Astrocyte of the cerebellum (primary cell): ENCODE measurements around the gene FAM107B.

Source experiments
- DNase-seq: peaks from one replicate; pipeline ENCODE4 v3.0.0-alpha.2; 2011; ENCODE audit warnings: low read depth
- H3K4me3 ChIP-seq: 2 replicates; pipeline ENCODE4 v1.5.1; 2011; ENCODE audit warnings: mild to moderate bottlenecking, low read depth, low read length, moderate library complexity
- in situ Hi-C: cut with HindIII; loops from 2 replicates; pipeline ENCODE4 v1.10.0; 2017; ENCODE audit warnings: low sequenced_read_pairs
- TF ChIP-seq, protein P1 (sequence below): IDR thresholded peaks from 2 replicates; pipeline ENCODE4 v1.5.1; 2012; ENCODE audit warnings: low read length, low read depth, moderate library complexity, mild to moderate bottlenecking; ENCODE audit errors: missing control alignments

The FAM107B gene

DNA sequence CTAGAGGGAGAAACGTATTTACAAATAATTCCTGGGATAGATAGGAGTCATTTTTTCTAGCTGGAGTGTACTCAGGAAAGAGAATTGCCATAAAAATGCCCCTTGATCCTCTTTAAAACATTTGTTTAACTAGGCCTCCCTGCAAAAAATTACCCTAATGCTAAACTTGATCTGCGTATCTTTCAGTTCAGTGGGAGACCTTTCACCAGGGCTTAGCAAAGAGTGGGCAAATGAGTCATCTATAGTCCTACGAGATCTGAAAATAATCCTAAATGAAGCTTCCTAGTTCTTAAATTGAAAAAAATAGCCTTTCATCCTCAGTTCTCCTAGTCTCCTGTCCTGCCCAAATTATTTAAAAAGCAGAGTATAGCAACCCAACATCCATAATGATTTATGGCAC is 245.3 kb downstream of the FAM107B start:
- TF ChIP-seq, protein P1, sequence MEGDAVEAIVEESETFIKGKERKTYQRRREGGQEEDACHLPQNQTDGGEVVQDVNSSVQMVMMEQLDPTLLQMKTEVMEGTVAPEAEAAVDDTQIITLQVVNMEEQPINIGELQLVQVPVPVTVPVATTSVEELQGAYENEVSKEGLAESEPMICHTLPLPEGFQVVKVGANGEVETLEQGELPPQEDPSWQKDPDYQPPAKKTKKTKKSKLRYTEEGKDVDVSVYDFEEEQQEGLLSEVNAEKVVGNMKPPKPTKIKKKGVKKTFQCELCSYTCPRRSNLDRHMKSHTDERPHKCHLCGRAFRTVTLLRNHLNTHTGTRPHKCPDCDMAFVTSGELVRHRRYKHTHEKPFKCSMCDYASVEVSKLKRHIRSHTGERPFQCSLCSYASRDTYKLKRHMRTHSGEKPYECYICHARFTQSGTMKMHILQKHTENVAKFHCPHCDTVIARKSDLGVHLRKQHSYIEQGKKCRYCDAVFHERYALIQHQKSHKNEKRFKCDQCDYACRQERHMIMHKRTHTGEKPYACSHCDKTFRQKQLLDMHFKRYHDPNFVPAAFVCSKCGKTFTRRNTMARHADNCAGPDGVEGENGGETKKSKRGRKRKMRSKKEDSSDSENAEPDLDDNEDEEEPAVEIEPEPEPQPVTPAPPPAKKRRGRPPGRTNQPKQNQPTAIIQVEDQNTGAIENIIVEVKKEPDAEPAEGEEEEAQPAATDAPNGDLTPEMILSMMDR: no peak
- in situ Hi-C loops: no loop called here
- no peak for DNase-seq
- H3K4me3 ChIP-seq: no peak overlapping the region

DNA sequence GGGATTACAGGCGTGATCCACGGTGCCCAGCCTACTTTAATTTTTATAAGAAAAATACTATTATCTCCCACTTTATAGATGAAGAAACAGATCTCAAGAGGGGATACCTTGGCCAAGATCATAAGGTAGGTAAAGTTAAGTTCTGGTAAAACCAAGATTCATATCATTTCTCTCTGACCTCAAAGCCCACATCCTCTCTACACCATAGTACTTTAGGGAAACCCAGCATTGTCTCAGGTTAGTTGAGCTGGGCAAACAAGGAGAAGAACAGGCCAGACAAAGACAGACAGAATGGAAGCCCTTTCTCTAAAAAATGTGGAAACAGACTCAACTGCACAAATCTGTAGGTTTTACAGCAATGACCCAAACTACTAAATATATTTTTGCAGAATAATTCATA is 246.2 kb downstream of the FAM107B start:
- TF ChIP-seq, protein P1: no peak
- in situ Hi-C loops: no loop called here
- no peak overlapping the region for H3K4me3 ChIP-seq
- no peak for DNase-seq

DNA sequence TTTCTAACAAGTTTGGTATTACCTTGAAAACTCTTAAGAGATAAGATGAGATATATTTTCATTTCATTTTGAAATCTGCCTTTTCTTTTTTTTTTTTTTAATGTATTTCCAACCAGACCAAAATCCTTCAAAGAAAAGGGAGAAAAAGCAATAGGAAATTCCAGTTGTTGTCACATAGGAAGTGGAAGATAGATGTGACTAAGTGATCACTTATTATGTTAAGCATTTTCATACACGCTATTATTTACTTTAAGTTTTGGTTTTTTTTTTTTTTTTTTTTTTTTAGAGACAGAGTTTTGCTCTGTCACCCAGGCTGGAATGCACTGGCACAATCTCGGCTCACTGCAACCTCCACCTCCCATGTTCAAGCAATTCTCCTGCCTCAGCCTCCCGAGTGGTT is 246.8 kb downstream of the FAM107B start:
- in situ Hi-C loops: no loop called here
- no peak overlapping the region for H3K4me3 ChIP-seq
- DNase-seq: no peak
- TF ChIP-seq, protein P1: no peak

GRCh38 chr10:14527134-14527844 is 247.4 kb downstream of the FAM107B start:
- no peak for DNase-seq
- H3K4me3 ChIP-seq: no peak overlapping the region
- TF ChIP-seq, protein P1: no peak
- in situ Hi-C loops: no loop called here

GRCh38 chr10:14526326-14526725 is 248.4 kb downstream of the FAM107B start:
- in situ Hi-C loops: no loop called here
- DNase-seq: no peak
- TF ChIP-seq, protein P1: no peak
- H3K4me3 ChIP-seq: no peak overlapping the region

- in situ Hi-C loops: no loop called here
- TF ChIP-seq, protein P1: no peak
- no peak for DNase-seq
- no peak overlapping the region for H3K4me3 ChIP-seq
Measured at GRCh38 chr10:14524691-14525324, 249.9 kb downstream of the FAM107B start.
